CD4-positive, alpha-beta T cell treated with Interleukin-21 for 1 hour (primary cell): Measurements from ENCODE around the gene RIPPLY1.

ENCODE experiments used
- DNase-seq: peaks from one replicate; pipeline ENCODE4 v3.0.0-alpha.2; 2020

RIPPLY1 gene, protein sequence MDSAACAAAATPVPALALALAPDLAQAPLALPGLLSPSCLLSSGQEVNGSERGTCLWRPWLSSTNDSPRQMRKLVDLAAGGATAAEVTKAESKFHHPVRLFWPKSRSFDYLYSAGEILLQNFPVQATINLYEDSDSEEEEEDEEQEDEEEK

DNA sequence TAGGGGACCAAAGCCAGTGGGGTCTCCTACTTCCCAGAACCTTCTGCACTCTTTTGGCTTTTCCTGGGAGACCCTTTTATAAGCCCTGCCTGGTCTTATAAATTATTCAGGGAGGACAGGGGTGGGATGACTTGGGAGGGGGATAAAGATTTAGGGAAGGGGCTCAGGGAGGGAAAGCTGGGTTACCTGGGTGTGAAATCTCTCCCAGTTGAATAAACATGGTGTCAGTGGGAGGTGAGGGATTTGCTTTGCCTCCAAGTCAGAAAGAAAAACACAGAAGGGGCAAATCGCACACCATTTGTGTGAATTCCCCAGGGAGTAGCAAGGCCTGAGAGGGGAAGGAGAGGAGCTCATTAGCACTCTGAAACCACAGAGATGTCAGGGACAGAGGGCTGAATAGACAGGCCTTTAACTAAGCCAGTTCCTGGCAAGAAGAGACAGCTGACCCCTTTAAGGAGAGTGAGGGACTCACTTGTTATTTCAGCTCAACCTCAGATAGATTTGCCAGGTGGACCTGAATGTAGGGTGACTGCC is at the start of gene RIPPLY1:
Gene RIPPLY1 (minus strand): TSS at position 51 of the 534 bp plus-strand sequence. CDS start 54 bp downstream, outside the sequence.
- no peak for DNase-seq

DNA sequence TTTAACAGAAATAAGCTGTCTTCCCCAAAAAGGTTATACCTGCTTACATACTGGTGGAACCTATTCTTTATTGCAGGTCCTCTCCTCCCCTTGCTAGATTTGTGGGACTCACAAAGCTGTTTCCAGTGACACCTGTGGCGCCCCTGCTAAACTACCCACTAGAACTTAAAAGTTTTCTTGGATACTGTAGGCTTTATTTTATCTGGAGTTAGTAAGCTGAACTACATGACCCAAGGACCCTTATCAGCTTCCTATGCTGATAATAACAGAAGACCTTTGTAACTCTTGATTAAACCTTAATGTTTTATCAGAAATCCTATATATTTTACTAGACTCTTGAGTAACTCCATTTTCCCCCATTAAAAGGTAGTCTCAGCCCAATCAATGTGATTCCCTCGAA is 49.4 kb upstream of the RIPPLY1 start:
- no peak for DNase-seq

DNA sequence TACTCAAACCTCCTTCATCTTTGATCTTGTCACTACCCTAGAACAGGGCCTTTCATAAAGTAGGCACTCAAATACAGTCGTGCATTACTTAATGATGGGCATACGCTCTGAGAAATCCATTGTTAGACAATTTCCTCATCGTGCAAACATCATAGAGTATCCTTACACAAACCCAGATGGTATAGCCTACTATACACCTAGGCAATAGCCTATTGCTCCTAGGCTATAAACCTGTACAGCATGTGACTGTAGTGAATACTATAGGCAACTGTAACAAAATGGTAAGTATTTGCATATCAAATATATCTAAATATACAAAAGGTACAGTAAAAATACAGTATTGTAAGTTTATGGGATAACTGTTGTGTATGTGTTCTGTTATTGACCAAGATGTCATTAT is 48.9 kb upstream of the RIPPLY1 start:
- no peak for DNase-seq

DNA sequence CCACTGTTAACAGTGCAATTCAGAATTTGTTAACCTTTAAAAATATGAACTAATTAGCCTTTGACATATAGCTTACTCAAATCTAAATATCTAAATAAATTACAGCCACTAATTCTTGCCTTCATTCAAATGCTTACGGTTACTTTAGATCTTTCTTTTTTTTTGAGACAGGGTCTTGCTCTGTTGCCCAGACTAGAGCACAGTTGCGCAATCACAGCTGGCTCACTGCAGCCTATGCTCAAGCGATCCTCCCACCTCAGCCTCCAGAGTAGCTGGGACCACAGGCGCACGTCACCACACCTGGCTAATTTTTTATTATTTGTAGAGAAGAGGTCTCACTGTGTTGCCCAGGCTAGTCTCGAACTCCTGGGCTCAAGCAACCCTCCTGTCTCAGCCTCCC is 48.1 kb upstream of the RIPPLY1 start:
- no peak for DNase-seq

DNA sequence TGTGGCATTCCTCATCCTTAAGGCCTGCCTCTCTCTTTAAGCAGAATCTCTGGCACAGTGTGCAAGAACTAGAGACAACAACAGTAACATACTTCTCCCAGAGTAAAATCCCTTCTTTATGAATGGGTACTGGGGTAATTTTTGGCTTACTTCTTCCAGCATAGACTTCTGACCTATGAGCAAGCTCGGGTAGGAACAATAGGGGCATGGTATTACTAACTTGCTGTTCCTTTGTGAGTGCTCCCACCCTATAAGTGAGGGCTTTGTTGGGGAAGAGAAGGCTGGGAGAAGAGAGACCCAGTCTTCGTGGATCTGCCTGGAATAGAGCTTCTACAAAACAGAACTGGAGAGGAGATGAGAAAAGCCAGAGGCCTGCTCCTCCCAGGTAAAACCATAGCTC is 47.2 kb upstream of the RIPPLY1 start:
- no peak for DNase-seq

DNA sequence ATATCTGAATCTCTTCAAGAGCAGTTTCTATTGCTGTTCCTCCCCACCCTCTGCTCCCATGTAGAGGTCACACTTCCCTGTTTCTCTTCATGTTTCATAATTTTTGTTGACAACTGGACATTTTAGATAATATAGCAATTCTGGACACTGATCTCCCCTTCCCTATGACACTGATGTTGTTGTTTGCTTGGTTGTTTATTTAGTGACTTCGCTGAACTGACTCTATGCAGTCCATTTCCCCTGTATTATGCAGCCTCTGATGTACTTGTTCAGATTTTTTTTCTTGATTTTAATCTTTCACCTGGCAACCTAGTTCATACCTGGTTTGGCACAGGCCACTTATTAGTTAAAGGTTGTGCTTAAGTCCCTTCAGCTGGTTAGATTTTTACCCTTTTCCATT is 46.2 kb upstream of the RIPPLY1 start:
- DNase-seq = no peak

DNA sequence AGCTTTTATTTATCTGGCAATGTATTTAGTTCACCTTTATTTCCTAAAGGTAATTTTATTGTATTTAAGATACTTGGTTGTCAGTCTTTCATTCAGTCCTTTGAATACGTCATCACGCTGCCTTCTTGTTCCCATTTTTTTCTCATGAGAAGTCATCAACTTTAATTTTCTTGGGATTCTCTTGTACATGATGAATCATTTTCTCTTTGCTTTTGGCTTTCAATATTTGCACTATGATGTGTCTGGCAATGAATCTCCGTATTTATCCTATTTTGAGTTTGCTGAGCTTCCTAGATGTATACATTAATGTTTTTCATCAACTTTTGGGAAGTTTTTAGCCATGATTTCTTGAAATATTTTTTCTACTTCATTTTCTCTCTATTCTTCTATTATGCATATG is 45.5 kb upstream of the RIPPLY1 start:
- no peak for DNase-seq

DNA sequence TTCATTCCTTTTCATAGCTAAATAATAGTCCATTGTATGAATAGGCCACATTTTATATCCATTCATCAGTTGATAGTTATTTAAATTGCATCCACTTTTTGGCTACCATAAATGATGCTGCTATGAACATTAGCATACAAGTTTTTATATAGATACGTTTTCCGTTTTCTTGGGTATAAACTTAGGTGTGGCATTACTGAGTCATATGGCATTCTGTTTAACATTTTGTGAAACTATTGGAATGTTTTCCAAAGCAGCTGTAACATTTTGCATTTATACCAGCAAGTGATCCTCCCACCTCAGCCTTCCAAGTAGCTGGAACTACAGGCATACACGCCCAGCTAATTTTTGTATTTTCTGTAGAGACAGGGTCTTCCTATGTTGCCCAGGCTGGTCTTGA is 43.3 kb upstream of the RIPPLY1 start:
- no peak for DNase-seq

DNA sequence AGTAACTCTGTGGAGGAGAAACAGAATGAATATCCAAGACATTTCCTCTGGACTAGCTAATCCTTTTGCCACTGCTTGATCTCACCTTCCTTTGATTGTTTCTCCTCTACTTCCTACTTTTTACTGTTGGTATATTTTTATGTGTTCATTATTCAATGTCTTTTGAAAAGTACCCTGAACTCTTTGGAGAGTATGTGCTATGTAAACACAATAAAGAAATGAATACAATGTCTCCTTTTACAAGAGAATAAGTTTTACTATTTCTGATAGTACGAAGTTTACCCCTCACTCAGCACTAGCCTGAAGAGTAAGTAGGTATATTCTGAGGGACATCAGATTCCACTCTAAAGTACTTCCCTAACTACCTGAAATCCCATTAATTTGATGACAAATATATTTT is 36.9 kb upstream of the RIPPLY1 start:
- DNase-seq = no peak

DNA sequence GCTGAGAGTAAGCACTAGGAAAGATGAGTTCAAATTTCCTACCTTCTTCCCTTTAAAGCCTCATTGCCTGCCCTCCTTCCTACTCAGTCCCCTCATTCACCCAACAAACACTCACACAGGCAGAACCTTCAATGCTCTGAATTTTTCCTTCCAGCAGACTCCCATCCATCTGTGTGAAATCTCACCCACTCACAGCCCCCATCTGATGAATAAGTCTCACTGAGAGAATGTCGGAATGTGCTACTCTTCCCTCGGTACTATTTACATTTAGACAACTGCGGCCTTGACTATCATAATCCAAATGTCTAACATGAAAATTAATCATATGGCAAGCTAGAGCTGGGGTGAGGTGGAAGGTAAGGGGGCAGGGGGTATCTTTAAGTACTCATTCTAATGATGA is 36.4 kb upstream of the RIPPLY1 start:
- no peak for DNase-seq

DNA sequence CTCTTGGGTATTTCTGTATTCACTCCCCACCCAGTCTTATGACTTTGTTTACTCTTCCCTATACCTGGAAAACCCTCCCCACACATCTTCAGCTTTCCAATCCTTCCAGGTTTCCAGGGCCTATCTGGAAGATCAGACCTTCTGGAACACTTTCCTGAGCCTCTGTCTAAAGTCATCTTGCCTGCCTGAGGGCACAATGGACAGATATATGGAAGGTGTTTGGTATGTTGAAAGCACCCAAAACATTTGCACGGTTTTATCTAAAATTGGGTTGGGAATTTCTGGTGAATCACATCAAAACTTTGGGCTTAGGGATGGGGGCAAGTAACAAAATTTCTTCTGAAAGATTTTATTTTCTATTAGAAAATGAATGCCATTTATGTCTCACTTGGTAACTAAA is 33.1 kb upstream of the RIPPLY1 start:
- DNase-seq = no peak

DNA sequence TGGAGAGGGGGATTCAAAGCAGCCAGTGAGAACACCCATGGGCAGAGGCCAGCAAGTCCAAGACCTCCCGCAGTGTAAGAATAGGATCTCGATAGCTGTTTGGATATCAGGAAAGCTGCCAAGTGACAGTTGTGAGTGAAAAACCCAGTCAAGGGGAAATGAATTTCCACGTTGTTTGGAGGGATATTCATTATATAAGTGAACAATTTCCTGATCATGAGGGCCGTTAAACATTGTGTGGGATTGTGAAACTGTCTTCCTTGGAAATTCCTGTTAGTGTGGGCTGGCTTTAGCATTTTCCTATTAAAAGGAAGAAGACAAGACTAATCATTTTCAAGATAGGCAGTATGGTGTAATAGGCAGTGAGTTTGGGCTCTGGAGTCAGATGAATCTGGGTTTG is 32.0 kb upstream of the RIPPLY1 start:
- no peak for DNase-seq

DNA sequence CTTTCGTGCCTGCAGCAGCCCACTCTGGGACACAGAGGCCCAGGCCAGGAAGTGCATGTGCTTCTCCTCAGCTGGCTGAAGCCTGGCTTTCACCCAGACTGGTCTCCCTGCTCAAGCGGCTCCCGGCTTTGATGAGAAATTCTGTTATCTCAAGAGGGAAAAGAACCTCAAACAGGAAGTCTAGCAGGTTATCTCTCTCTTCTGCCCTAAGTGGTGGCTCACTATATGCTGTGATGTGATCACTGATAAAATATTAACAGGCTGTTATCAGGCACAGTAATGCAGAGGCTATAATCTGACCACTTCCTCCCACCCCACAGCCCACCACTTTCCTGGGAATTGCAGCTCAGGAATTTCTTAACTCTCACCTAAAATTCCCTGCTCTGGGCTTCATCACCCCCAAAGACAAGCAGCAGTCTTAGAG is 30.4 kb upstream of the RIPPLY1 start:
- no peak for DNase-seq

DNA sequence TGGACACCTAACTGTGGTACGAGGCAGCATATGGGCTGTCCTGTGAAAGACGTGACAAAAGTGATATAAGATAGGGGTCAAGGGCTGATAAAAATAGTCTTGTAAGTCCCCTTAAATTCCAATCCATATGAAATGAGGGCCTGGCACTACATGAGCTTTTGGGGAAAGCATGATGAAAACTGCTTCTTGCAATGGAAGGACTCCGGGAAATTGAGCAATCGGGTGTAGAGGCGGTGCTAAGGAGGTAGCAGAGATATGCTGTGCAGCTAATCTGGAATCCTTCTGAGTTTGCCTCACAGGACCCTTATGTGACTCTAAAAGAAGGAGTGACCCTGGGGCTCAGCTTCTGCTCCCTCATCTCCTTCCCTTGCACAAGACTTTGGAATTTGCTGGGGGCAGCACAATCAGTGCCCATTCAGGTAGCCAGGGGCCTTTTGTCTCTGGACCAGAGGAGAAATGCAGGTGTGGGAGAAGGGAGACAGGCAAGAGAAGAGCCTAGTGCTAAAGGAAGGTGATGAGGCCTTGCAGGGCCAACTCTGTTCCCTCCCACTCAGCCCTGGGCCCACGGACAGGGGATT is 29.9 kb upstream of the RIPPLY1 start:
- DNase-seq = no peak

DNA sequence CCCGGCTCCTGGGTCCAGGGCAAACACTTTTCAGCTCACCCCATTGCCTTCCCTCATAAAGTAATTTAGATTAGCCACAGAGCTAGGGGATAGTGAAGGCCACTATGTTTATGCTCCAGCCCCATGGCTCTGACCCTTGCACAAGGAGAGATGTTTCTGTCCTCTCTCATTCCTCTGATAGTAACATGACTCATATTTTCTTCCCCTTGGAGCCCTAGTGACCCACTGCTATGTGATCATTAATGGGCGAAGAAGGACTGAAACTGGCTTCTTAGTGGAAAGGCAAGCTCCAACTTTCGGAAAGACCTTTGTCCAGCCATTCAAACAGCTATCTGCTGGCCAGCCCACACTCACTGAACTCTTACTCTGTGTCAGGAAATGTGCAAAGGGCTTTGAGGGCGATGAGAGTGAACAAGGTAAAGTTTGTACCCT is 29.4 kb upstream of the RIPPLY1 start:
- DNase-seq = no peak

DNA sequence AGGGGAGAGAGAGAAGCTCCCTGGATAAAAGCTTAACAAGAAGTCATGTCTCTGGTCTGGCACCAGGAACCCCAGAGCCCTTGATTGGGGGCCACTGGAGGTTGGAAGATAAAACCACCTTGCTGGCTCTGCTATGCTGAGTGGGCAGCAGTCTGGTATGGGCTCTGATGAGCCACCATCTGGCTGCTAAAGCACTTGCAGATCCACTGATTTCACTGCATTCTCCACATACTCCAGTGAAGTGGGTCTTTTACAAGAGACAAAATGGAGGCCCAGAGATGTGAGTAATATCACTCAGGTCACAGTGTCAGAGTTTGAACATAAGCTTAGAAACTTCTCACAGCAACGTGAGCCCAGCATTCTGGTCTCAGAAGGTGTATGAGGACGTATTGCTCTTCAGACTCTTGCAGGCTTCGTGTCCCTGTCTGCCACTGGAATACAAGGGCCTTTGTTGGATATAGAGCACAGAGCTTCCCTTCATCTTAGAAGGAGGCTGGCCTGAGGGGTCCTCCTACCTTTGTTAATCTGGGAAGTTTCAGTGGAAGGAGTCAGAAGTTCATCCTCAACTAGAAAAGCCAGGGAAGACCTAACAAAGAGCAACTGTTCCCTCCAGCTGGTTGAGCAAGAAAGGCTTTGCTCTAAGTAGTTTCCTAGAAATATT is 28.8 kb upstream of the RIPPLY1 start:
- no peak for DNase-seq

DNA sequence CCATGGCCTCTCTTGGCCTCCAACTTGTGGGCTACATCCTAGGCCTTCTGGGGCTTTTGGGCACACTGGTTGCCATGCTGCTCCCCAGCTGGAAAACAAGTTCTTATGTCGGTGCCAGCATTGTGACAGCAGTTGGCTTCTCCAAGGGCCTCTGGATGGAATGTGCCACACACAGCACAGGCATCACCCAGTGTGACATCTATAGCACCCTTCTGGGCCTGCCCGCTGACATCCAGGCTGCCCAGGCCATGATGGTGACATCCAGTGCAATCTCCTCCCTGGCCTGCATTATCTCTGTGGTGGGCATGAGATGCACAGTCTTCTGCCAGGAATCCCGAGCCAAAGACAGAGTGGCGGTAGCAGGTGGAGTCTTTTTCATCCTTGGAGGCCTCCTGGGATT is 25.1 kb upstream of the RIPPLY1 start:
- no peak for DNase-seq

DNA sequence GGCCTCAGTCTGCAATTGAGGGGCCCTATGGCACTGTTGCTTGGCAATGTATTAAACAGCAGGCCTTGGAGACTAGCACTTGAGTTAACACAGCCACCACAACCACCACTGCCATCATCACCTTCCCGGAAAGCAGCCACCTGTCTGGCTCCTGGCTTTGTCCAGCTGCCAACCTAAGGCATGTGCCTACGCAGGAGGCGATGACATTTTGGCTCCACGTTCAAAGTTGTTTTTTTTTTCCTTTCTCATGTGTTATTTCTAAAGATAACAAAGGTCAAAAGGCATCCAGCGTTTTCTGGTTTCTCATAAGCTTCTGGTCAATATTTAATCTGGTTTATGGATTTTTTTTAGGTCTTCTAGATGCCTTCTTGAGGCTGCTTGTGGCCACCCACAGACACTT is 24.6 kb upstream of the RIPPLY1 start:
- no peak for DNase-seq

DNA sequence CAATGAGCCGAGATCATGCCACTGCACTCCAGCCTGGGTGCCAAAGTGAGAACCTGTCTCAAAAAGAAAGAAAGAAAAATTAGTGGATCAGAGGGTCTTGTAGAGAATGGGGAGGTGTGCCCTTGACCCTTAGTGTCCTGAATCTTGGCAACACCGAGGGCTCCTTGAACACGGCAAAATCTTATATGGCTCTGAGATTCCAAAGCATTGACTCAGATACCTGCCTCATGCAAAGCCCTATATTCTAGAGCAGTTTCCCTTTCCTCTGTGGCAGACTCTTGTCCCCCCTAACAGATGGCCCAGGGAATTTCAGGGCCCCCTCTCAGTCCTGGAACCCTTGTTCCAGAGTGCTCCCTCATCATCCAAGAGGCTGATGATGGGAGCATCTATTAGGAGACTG is 23.9 kb upstream of the RIPPLY1 start:
- no peak for DNase-seq

DNA sequence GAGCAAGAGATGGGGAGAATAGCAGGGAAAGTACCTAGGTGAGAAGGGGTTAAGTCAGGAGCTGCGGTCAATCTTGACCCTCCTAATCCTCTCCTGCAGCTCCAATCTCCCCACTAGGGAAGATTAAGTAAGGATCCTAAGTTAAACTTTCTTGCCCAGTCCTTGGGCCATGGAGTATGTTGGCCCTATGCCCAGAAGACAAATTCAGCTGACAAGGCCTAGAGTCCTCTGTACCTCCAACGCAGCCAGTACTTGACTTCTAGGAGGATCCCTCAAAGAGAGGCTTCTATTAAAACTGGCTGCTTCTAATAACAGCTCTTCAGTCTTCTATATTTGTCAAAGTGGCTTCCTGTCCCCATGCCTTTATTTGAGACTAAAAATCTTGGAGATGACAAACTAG is 18.5 kb upstream of the RIPPLY1 start:
- DNase-seq = no peak

DNA sequence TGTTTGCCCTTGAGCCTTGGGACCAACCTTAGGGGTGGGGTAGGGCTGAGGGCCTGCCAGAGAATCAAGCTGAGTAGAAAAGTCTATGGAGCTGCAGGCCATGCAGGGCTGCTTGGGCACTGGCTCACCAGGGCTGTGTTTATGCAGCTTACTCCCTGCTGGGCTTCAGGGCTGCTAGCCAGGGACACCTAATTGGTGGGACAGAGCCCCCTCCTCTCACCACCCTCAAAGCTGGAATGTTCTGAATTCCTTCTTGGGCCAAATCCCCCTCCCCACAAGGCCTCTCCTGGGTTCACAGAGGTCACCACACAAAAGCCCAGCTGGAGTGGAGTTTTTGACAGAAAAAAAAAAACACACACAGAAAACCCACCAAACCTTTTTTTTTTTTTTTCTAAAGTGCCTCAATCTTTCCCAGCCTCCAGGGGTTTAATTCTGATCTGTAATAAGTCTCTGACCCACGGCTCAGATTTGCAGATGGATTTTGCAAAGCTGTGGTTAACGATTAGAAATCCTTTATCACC is 16.9 kb upstream of the RIPPLY1 start, which contains the start of gene CLDN2:
Gene CLDN2 (plus strand): TSS at position 471 of the 521 bp plus-strand sequence. CDS start 7,827 bp downstream, outside the sequence.
- DNase-seq = no peak

DNA sequence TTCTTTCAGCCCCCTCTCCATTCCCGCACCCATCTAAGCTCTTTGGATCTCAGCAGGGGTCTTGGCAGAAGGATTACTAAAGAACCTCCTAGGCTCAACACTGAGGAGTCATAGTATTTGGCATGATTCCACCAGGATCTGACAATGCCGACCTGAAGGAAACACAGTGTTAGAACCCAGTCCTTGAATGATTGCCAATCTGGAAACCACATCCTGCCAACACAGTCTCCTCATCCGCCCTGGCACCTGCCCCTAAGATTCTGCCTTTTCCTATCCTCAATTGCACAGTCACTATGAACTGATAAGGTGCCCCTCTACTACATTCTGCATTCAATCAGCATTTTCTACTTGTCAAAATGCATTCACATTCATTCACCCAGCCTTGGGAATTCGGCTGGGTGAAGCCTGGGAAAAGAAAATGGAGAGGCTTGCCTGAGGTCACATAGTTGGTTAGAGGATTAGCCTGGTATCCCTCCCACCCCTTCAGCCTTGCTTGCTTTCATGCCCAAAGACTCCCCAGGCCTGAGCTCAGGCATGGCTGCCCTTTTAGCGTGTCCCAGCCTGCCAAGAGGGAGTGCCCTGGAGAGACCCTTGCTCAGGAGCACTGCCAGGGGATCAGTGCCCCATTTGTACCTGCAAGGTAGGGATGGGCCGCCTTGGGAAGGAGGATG is 14.8 kb upstream of the RIPPLY1 start:
- DNase-seq = peak; percentile 34

DNA sequence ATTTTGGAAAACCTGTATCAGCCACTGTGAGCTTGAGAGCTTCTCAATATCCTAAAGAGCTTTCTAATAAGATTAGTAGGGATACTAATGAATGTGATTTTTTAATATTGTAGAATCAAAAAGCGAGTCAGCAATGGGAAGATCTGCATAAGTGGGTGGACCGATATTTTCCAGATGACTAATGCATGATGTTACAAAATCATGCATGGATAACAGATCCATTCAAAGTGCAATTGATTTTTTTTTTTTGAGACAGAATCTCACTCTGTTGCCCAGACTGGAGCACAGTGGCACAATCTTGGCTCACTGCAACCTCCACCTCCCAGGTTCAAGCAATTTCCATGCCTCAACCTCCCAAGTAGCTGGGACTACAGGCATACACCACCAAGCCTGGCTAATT is 9.7 kb upstream of the RIPPLY1 start:
- no peak for DNase-seq

DNA sequence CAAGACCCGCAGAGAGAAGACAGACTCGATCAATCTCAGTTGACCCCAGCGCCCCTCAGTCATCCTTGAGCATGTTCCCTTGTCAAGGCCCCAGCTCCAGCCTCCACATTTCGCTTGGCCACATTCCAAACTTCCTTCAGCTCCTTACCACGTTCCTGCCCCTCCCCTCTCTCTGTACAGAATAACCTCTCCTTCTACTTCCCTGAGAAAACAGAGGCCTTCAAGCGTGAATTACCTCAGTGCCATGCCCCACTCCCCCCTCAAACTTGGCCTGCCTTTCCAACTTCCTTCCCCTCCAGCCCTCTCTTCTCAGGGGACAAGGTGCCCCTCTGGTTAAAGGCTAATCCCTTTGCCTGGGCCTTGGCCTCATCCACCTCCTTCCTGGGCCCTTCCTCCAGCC is 3.2 kb upstream of the RIPPLY1 start:
- no peak for DNase-seq
